HG03103 (cell line): Measurements from ENCODE around the gene SLITRK6.
"Not testable (repeated sequence)": the region's sequence is repeated elsewhere in the genome, so short reads cannot be mapped to it uniquely, and the experiment has no call there.

Source experiments
- ATAC-seq: cut with Tn5 transposase; IDR thresholded peaks from one replicate; pipeline ENCODE4 v1.9.1; 2021; ENCODE audit warnings: low read depth; ENCODE audit not compliant: unreplicated experiment

SLITRK6 gene

GRCh38 chr13:85799097-85799582 is at the start of gene SLITRK6:
SLITRK6 (minus strand) TSS chr13:85799419; CDS start chr13:85796508, 2,911 bp downstream.
- no peak for ATAC-seq

- ATAC-seq, result no peak
These were observed 47.8 kb upstream of the SLITRK6 start for GRCh38 chr13:85847012-85847411.

GRCh38 chr13:85841427-85841826 is 42.2 kb upstream of the SLITRK6 start:
- no peak for ATAC-seq

GRCh38 chr13:85833921-85834320 is 34.7 kb upstream of the SLITRK6 start:
- ATAC-seq, result no peak

GRCh38 chr13:85828094-85828684 is 29.0 kb upstream of the SLITRK6 start:
- ATAC-seq, result no peak

- no peak for ATAC-seq
These were observed 26.2 kb upstream of the SLITRK6 start for GRCh38 chr13:85825454-85825853.

- ATAC-seq, result no peak
These were observed 24.6 kb upstream of the SLITRK6 start for GRCh38 chr13:85823832-85824231.

- no peak for ATAC-seq
These were observed 20.3 kb upstream of the SLITRK6 start for GRCh38 chr13:85819513-85819912.

GRCh38 chr13:85816413-85816812 is 17.2 kb upstream of the SLITRK6 start:
- no peak for ATAC-seq

- ATAC-seq, result no peak
These were observed 13.1 kb upstream of the SLITRK6 start for GRCh38 chr13:85812282-85812681.

GRCh38 chr13:85808811-85809210 is 9.6 kb upstream of the SLITRK6 start:
- no peak for ATAC-seq

GRCh38 chr13:85806553-85807175 is 7.4 kb upstream of the SLITRK6 start:
- peak; percentile 87 for ATAC-seq

- ATAC-seq, result no peak
These were observed 663 bp downstream of the SLITRK6 start for GRCh38 chr13:85798556-85798955.

- ATAC-seq, result no peak
These were observed 1.9 kb downstream of the SLITRK6 start for GRCh38 chr13:85797311-85797710.

- ATAC-seq, result no peak
These were observed 14.0 kb downstream of the SLITRK6 start for GRCh38 chr13:85785205-85785604.

- no peak for ATAC-seq
These were observed 26.9 kb downstream of the SLITRK6 start for GRCh38 chr13:85772367-85772766.

- no peak for ATAC-seq
These were observed 27.4 kb downstream of the SLITRK6 start for GRCh38 chr13:85771856-85772255.

- ATAC-seq, result no peak
These were observed 30.3 kb downstream of the SLITRK6 start for GRCh38 chr13:85768946-85769345.

- ATAC-seq, result no peak
These were observed 44.1 kb downstream of the SLITRK6 start for GRCh38 chr13:85755123-85755522.

- ATAC-seq, result not testable (repeated sequence)
These were observed 55.9 kb downstream of the SLITRK6 start for GRCh38 chr13:85743201-85743770.
